Measurements from ENCODE around the gene GRIN2A.
"Not testable (repeated sequence)": the region's sequence is repeated elsewhere in the genome, so short reads cannot be mapped to it uniquely, and the experiment has no call there.

Gene GRIN2A

DNA sequence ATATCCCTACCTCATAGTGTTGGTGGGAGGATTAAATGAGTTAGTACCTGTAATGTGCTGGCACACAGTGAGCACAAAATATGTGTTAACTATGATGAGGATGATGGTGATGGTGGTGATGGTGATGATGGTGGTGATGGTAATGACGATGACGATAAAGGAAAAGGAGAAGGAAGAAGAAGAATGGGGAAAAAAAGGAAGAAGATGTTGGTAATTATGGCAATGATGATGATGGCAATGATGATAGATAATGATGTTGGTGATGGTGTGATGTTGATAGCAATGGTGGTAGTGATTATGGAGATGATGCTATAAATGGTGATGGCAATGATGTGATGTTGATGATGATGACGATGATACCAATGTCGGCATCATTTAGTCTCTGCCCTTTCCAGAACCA is 270.2 kb downstream of the GRIN2A start:
- no peak for DNase-seq (ENCODE audit: low read depth)

DNA sequence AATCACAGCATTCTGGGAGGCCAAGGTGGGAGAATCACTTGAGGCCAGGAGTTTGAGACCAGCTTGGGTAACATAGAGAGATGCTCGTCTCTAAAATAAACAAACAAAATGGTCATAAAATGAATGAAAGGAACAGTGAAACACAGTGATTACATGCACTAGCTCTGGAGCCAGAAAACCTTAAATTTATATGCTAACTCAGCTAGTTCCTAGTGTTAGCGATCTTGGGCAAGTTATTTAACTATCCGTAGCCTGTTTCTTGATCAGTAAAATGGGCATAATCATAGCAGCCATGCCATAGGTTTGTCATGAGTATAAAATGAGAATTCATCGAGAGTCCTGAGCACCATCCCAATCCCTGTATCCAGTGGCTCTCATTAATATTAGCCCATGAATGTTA is 271.0 kb downstream of the GRIN2A start:
- no peak for DNase-seq (ENCODE audit: low read depth)

DNA sequence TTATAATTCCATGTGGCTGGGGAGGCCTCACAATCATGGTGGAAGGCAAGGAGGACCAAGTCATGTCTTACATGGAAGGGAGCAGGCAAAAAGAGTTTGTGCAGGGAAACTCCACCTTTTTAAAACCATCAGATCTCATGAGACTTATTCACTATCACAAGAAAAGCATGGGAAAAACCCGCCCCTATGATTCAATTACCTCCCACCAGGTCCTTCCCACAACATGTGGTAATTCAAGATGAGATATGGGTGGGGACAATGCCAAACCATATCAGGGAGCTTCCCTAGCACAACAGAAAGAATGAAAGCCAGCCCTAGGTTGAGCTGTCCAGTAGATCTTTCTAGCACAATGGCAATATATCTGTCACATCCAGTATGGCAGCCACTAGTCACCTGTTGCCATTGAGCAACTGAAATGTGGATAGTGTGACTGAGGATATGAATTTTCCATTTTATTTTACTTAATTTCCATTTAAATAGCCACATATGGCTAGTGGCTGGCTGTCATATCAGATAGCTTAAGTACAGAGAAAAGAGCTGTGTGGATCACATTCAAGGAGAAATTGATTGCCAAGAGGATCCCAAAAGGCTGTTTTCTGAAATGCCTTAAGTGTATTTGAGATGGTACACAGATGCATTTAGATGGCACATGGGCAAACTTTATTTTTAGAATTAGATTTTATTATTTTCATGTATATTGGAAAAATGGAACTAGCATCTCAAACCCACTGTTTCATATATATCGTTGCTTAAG is 273.0 kb downstream of the GRIN2A start:
- no peak for DNase-seq (ENCODE audit: low read depth)

DNA sequence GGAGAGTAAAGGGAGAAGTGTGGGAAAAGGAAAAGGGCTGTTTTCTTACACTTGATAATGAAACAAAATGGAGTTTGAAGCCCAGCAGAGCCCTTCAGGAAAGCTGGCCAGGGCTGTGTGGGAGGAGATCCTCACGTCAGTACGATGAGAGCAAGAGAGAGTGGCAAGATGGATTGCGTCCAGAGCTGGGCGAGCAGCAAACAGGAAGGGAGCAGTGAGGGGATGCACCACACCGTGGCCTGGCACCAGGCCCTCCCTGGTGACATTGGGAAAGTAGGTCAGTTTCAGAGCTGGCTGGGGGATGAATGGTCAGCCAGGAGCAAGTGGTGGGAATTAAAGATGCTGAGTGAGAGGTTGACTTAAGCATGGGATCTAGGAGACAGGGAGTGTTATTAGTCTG is 273.6 kb downstream of the GRIN2A start:
- DNase-seq (ENCODE audit: low read depth): no peak

DNA sequence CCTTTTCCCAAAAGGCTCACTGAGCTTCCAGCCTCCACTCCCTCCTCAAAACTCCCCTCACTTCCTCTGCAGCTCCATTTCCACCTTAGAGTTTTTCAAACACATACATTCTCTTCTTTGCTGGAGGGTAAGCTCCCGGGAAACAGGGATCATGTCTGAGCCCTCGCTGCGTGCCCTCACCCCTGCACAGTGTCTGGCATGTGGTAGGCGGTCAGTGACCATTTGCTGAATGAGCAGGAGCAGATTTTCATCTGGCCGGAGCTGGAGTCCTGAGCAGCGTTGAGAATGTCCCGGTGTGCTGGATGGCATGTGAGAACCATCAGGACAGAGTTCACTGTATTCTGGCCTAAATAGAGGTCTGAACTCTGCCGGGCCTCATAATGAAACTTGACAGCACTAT is 274.5 kb downstream of the GRIN2A start:
- DNase-seq (ENCODE audit: low read depth): no peak

DNA sequence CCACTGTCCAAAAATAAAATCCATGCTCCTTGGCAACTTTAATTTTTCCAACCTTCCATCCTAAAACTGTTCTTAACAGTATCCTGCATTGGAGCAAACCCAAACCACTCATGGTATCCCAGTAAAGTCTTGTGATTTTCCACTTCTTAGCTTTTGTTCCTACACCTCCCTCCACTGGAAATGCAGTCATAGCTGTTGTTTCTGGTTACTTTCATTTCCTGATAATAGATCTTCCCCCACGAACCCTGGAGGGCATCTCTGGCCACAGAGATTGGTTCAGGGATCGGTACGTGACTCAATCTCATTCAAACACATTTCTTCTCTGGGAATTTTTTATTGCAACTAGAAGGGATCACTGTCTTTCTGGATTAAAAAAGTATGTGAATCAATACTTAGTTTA is 276.0 kb downstream of the GRIN2A start:
- no peak for DNase-seq (ENCODE audit: low read depth)

DNA sequence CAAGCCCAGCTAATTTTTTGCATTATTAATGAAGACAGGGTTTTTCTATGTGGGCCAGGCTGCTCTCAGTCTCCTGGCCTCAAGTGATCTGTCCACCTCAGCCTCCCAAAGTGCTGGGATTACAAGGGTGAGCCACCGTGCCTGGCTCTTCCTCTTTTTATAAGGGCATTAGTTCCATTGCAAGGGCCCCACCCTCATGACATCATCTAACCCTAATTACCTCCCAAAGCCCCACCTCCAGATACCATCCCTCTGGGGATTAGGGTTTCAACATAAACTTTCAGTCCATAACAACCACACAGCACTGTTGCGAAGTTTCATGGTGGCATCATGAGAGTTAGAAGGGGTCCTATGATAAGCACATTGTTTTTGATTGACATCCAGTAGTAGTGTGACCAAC is 277.7 kb downstream of the GRIN2A start:
- no peak for DNase-seq (ENCODE audit: low read depth)

DNA sequence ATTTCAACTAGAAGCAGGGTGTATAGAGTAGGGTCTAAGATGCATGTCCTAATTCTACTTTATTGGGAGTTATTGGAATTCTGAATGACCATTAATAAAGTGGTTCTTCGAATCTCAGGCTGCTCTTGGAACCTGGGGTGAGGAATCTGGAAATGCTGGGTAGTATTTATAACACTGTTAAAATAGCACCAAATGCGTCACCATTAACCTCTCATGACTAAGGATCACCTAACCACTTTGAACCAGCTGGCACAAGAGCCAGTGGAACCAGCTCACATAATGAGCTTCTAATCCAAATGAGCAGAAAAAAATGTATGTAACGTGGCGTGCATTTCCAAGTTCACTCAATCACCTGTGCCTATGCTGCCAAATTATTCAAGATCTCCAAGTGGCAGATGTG is 281.7 kb downstream of the GRIN2A start:
- no peak for DNase-seq (ENCODE audit: low read depth)

DNA sequence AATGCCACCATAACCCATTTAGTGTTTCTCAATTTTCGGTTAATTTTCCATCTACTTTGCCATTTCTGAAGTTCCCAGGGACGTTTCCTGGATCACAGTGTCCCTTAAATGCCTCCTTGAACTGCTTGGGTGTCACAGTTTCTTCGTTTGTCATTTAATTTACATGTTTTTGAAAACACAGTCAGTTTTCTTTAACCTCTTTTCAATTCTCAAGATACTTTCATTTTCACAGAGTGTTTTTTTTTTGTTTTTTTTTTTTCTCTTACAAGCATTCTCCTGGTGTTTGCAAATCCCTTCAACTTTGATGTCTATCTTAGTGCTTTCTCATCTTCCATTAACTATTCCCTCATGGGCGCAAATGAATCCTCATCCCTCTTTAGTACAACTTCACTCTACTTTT is 283.7 kb downstream of the GRIN2A start:
- DNase-seq (ENCODE audit: low read depth): no peak

DNA sequence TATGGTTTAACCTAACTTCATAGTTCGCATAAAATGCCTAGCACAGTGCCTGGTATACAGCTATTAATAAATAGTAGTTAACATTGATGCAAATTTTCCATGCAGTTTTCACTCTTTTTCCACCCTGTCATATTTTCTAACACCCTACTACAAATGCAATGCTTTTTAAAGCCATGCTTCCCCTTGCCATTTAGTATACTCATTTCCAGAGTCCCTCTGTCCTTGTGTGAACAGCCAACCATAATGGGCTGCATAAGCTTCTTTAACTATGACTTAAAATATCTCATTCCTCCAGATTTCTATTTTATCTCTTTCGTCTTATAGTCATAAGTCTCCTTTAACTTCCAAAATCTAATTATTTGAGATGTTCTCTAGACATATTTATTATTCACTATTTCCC is 284.1 kb downstream of the GRIN2A start:
- no peak for DNase-seq (ENCODE audit: low read depth)

DNA sequence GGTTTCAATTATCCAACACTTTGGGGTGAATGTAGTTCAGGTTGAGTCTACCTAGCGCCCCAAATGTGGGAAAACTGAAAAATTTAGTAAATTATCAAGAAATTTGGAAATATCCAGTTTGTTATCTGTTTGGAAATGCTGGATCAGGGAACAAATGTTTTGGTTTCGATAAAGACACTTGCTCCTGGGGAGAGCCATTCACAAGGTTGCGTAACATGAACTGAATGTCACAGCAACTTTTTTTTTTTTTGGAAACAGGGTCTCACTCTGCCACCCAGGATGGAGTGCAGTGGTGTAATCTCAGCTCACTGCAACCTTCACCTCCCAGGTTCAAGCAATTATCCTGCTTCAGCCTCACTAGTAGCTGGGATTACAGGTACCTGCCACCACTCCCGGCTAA is 286.4 kb downstream of the GRIN2A start:
- DNase-seq (ENCODE audit: low read depth): no peak

DNA sequence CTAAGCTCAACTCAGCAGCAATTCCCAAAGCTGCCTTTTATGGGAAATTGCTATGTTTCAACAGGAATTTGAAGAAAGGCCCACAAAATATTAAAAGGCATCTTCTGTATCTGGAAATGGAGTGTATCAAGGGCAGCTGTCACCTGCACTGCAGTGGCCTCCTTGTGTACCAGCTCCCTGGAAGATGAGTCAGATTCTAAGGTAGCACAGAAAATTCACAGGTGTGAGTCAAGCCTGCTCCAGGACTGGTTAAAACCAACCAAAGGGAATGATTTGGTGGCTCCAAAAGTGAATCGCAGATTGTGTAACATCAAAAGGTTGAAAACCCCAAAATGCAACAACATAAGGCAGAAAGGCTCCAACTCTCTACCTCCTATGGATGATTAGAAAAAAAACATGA is 296.4 kb downstream of the GRIN2A start:
- no peak for DNase-seq (ENCODE audit: low read depth)

DNA sequence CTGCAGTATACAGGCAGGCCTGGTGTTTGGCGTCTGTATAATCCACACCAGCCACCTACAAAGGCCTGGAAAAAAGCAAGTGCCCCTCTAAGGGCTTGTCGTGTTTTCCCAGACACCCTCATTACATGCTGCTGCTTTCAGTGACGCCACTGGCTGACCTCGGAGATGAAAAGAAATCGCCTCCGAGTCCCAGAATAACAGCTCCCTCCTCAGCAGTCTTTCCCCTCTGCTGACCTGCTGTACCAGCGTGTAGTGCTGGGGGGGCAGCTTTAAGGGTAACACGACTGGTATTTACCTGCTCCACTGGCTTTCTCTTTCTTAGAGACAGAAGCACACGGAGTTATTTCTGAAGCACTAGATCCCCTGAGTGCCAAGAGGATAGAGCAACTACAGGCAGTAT is 296.8 kb downstream of the GRIN2A start:
- no peak for DNase-seq (ENCODE audit: low read depth)

DNA sequence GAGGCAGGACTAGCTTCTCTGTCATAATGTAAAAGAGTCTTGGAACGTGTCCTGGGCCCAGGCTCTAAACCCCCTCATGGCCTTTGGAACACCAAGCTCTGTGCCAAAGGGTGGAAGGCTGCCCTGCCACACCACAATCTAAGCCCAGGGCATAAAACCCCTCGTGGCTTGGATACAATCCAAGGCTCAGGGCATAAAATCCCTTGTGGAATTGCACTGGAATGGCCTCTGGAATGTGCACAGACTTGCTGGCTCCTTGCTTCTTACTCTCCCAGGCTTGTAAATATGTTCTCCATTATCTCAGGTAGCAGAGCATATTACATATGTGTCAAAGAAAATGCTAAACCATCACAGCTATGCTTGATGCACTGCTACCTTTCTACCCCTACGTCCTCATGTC is 306.2 kb downstream of the GRIN2A start:
- not testable (repeated sequence) for DNase-seq (ENCODE audit: low read depth)

DNA sequence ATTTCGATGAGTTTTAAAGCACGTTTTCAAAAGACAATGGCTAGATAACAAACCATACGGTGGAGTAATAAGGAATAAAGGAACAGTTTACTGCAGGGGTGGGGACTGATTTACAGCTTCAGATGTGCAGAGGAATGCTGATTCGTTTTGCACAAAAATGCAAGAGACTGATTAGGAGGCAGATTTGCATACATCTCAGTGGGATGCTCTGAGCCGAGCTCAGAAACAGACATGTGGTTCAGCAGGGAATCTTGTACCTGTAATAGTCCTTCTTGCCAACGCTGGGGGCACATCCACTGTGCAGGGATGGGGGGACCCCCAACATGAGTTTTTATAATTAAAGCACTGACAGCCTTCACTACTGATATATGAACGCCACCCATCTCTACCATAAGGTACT is 308.0 kb downstream of the GRIN2A start:
- DNase-seq (ENCODE audit: low read depth): no peak

DNA sequence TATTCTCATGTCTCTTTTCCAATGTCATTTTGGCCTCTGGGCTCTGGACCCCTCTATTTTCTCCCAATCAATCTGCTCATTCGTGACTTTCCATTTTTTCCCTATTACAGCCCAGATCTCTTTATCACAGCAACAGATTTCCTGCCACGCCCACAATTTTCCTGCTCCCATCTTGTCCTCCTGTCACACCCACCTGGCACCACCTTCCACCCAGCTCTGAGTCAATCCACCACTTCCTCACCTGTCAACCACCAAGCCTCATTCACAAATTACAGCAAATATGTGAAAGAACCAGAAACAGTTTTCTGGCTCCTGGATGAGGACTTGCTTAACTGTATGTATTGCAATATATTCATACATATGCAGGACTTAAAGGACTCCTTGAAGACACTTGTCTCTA is 311.3 kb downstream of the GRIN2A start:
- no peak for DNase-seq (ENCODE audit: low read depth)

DNA sequence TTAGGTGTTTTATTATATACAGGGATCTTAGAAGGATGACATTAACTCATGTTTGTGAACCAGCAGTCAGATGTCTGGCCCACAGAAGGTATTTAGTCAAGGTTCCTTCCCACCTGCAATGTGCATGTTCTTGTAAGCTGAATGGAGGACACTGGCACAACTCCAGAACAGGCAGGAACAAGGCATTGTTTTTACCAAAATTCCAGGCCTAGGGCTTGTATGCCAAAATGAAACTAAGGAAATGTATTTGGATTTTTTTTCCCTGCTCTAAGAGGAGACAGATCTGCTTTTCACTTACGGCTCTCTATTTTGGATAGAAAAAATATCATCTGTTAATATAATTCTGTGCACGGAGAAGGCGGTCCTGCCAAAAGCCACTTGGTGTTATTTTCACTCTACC is 312.5 kb downstream of the GRIN2A start:
- DNase-seq (ENCODE audit: low read depth): no peak

DNA sequence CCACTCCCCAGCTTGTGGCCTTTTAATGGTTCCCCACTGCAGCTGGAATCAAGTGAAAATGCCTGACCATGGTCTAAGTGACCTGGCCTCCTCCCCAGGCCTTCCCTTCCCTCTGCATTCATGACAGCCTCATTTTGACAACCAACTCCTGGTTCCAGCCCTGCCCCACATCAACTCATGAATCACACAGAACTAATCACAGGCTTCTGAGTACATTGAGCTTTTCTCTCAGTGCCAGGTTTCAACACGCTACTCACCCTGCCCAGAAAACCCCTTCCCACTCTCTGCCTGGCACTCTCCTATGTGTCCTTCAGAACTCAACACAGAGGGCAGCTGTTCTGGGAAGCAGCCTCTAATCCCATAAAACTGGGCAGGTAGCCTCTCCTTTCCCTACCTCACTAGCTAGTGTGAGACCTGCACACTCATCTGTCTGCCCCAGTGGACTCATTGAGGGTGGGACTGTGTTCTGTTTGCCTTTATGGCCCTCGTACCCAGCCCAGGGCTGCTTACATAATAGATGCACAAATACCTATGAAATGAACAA is 313.6 kb downstream of the GRIN2A start:
- no peak for DNase-seq (ENCODE audit: low read depth)

DNA sequence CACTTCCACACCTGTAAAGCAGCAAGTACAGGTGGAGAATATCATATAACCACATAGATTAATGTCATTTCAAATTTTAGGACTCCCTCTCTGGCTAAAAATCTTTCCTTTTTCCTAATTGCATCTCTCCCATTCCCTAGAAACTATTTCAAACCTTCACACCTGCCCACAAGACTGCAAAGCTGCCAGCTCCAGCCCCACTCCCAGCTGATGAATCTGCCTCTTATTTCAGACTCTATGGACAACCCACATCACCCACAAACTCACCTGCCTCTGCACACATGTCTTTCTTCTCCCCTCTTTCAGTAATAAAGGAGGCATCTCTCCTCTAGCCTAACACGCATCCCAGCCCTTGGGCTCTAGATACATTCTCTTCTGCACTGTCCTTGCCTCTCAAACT is 315.1 kb downstream of the GRIN2A start:
- DNase-seq (ENCODE audit: low read depth): no peak

DNA sequence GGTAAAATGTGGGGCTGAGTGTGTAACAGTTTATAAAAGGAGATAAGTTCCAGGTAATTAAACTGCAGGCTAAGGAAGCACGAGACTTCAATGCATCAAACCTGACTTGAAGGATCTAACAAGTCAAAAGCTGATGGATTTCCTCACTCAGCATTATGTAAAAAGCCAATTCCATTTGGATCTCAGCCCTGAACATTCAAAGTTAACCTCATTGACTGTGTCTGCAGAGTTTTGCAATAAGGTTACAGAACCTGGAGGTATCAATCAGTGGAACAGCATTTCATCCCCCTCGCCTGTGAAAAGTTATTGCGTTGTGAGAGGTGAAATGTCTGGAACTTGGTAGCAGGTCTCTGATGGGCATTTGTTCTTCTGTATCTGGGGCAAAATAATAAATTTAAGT is 317.8 kb downstream of the GRIN2A start:
- no peak for DNase-seq (ENCODE audit: low read depth)

DNA sequence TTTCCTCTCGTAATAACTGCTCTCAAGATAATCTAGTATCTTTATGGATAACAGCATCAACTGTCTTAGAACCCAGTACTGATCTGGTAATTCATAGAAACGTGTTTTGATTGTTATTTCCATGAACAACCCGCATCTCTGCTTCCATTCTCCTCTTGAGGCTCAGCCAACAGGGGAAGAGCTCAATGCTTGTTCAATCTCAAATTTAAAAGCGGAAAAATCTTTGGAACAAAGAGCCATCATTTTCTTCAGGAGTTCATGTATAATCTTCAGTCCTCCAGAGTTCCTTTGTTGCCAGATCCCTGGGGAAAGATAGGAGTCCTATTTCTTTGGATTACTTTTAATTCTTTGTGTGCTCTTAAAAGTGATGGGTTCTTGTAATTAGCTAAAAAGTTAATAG is 319.9 kb downstream of the GRIN2A start:
- no peak for DNase-seq (ENCODE audit: low read depth)

DNA sequence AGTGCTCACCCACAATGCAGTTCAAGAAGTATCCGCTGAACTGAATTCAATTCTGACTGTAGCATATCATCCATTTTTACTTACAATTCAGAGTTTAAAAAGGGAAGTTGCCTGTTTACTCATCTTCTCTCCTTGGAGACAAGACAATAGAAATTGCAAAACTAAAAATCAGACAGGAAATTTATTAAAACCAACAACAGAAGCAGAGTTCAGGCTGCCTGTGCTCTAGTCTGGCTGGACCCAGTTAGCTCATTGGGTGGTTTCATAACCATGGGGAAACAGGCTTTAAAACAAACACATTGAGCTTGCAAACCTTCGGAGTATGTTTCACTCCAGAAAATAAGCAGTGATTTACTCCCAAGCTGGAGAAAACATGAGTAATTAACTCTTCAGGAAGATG is 321.4 kb downstream of the GRIN2A start:
- DNase-seq (ENCODE audit: low read depth): no peak

DNA sequence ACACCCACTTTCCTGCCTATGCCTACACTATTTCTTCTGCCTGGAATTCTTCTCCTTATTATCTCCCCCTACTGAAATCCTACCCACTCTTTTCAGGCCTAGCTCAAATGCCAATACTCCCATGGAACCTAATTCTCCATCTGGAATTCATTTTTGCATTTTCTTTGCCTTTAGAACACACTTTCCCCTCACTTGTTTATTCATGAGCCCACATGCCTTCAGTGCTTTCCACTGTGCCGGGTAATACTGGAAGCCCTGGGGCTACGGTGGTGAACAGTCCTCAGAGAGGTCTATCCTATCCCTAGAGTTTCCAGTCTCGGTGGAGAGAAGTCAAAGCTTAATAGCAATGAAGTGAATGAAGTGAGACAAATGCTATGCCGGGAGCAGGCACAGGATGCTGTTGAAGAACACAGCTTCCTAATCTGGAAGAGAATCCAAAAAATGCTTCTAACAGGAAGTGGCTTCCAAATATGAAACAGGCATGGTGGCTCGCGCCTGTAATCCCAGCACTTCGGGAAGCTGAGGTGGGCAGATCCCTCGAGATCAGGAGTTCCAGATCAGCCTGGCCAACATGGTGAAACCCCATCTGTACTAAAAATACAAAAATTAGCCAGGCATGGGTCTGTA is 322.4 kb downstream of the GRIN2A start:
- no peak for DNase-seq (ENCODE audit: low read depth)

DNA sequence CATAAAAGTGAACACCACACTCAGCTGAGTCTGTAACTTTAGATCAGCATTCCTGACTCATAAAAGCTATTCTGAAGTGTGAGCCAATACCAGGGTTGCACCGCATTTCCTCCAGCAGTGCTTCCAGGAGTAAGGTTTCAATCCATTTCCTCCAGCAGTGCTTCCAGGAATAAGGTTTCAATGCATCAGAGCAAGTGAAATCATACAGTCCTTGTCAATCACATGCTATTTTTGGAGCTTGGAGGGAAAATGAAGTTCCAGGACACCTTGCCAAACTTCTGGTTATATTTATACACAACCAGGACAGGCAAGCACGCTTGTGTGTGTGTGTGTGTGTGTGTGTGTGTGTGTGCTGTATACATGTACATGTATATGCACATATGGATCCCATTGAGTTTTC is 327.6 kb downstream of the GRIN2A start:
- DNase-seq (ENCODE audit: low read depth): no peak

Data from HS-27A (cell line).